Activated naive CD4-positive, alpha-beta T cell treated with anti-CD3 and anti-CD28 coated beads, Interleukin-2, amount 10 ng/mL, durations not matched to agents 7 days and 5 days (primary cell): ENCODE measurements around the gene SH2B3.
A peak's percentile ranks its signal among the peaks of the same experiment; 100 is the strongest.
"Not testable (repeated sequence)": the region's sequence is repeated elsewhere in the genome, so short reads cannot be mapped to it uniquely, and the experiment has no call there.

Experiments
- CTCF ChIA-PET: fragments of 350-600 bp; sonication (Branson Sonifier 250); formaldehyde crosslinking; loops from one replicate; lab custom pipeline; 2021; ENCODE audit warnings: antibody characterized with exemption; lab: Charles Lee
- DNase-seq: peaks from one replicate; pipeline ENCODE4 v3.0.0-alpha.2; 2020
- H3K27ac Mint-ChIP-seq: one replicate; pipeline ENCODE4 v1.8.0; 2021; ENCODE audit warnings: mild to moderate bottlenecking, moderate library complexity, mixed read lengths
- H3K27me3 Mint-ChIP-seq: one replicate; pipeline ENCODE4 v1.8.0; 2021; ENCODE audit warnings: mild to moderate bottlenecking, mixed read lengths
- H3K36me3 Mint-ChIP-seq: one replicate; pipeline ENCODE4 v1.8.0; 2021; ENCODE audit warnings: mixed read lengths
- H3K4me1 Mint-ChIP-seq: one replicate; pipeline ENCODE4 v1.8.0; 2021; ENCODE audit warnings: mixed read lengths
- H3K4me3 Mint-ChIP-seq: one replicate; pipeline ENCODE4 v1.8.0; 2021; ENCODE audit warnings: mild to moderate bottlenecking, moderate library complexity, mixed read lengths
- H3K9me3 Mint-ChIP-seq: one replicate; pipeline ENCODE4 v1.8.0; 2021; ENCODE audit warnings: mixed read lengths

SH2B3 gene

DNA sequence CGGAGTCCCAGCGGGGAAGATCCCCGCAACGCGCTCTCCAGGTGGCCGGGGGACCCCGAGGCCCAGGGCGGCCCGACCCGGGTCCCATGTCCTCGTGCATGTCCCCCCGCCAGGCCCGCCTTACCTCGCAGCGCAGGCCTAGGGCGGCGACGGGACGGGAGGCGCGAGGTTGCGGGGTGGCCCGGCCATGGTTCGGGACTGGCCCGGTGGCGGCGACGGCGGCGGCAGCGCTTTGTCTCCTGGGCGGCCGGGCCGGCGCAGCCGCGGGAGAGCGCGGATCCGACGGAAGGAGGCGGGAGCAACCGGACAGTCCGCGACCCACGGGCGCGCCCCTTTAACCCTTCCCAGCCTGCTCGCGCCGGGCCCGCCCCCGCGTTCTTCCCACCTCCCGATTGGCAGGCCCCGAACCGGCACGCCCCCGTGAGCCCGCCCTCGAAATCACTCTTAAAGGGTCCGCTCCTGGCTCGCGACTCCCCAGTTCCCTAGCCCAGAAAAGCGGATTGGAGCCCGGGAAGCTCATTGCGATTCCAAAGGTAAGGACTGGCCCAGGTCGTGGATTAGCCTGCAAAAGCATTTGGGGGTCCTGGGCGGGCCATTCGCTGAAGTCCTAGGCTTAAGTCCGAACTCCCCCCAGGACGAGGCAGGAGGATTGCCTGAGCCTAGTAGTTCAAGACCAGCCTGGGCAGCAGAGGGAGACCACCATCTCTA, 36.8 kb upstream of the SH2B3 start, which contains the start of gene PHETA1:
Gene PHETA1, minus strand, starts transcription at position 308 of the 708 bp plus-strand sequence. CDS start 5,668 bp downstream, outside the sequence.
- H3K4me1 Mint-ChIP-seq = peaks cover 22% of the 10 kb centered on the region
- no peaks in the 10 kb centered on the region for H3K9me3 Mint-ChIP-seq
- CTCF ChIA-PET = interaction anchor here (0.6 to 4.1 kb wide), 4 partner anchors 27 to 88 kb away, joined by 3 to 18 read pairs (median 4); no protein-coding TSS in a partner anchor
- DNase-seq = peak; percentile 88
- peak within 1 kb of the TSS; percentile 11 for H3K27ac Mint-ChIP-seq
- peak within 1 kb of the TSS; percentile 80 for H3K4me3 Mint-ChIP-seq
- H3K36me3 Mint-ChIP-seq = no peaks in the 10 kb centered on the region
- H3K27me3 Mint-ChIP-seq = peaks cover 39% of the 10 kb centered on the region

DNA sequence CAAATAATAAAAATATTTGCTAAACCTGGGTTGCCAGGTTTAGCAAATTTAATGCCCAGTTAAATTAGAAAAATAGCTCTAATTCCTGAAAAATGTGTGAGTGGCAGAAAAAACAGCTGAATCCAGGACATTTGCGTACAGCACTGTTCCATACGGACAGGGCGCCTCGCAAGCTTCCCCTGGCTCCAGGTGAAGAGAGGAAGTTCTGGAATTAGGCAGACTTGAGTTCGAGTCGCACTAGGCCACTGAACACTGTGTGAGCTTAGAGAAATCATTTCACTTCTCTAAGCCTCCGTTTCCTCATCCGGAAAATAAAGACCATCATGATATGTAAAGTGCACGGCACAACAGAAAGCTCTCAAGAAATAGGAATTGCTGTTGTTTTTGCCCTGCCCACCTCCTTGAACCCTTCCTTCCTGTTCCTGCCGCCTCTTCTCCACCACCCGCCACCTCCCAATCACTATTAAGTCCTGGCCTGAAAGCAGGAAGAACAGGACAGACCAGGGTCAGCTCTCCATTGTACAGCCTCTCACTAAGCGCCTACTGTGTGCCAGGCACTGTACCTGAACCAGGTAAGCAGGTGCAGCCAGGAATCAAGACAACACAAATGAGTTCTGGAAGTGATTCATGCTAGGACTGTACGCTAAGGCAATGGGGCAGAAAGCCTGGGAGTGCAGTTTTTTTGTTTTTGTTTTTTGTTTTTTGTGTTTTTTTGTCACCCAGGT, 36.1 kb upstream of the SH2B3 start:
- CTCF ChIA-PET = interaction anchor here (0.6 to 4.1 kb wide), 4 partner anchors 26 to 88 kb away, joined by 3 to 18 read pairs (median 4); no protein-coding TSS in a partner anchor
- no peak overlapping the region for H3K27ac Mint-ChIP-seq
- DNase-seq = no peak
- no peaks in the 10 kb centered on the region for H3K9me3 Mint-ChIP-seq
- H3K4me1 Mint-ChIP-seq = peaks cover 22% of the 10 kb centered on the region
- peak overlapping the region; percentile 80 for H3K4me3 Mint-ChIP-seq
- H3K36me3 Mint-ChIP-seq = no peaks in the 10 kb centered on the region
- H3K27me3 Mint-ChIP-seq = peaks cover 39% of the 10 kb centered on the region

DNA sequence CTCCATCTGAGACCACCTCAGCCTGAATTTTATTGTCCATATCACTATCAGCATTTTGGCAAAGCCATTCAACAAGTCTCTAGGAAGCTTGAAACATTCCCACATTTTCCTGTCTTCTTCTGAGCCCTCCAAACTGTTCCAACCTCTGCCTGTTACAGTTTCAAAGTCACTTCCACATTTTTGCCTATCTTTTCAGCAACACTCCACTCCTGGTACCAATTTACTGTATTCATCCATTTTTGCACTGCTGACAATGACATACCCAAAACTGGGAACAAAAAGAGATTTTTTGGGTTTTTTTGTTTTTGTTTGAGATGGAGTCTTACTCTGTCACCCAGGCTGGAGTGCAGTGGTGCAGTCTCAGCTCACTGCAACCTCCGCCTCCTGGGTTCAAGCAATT, 32.5 kb upstream of the SH2B3 start:
- H3K9me3 Mint-ChIP-seq, H3K4me3 Mint-ChIP-seq, H3K27ac Mint-ChIP-seq, DNase-seq, CTCF ChIA-PET, H3K36me3 Mint-ChIP-seq: not testable (repeated sequence)
- Mint-ChIP-seq H3K4me1 (peaks cover 12% of the 10 kb centered on the region), H3K27me3 (peaks cover 24% of the 10 kb centered on the region)

DNA sequence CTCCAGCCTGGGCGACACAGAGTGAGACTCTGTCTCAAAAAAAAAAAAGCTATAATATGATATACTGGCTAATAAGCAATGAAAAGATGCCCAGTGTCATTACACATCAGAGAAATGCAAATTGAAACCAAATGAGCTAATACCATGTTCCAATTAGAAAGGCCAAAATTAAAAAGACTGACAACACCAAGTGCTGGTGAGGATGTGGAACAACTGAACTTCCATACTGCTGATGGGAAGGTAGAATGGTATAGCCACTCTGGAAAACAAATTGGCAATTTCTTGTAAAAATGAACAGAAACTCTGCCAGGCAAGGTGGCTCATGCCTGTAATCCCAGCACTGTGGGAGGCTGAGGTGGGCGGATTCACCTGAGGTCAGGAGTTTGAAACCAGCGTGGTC, 28.3 kb upstream of the SH2B3 start:
- CTCF ChIA-PET = interaction anchor here (1.3 kb wide), 1 partner anchor 20 kb away, joined by 3 read pairs; no protein-coding TSS in a partner anchor
- no peaks in the 10 kb centered on the region for H3K4me1 Mint-ChIP-seq
- peaks cover 20% of the 10 kb centered on the region for H3K27me3 Mint-ChIP-seq
- DNase-seq = no peak
- H3K36me3 Mint-ChIP-seq = no peaks in the 10 kb centered on the region
- H3K9me3 Mint-ChIP-seq = peaks cover 1% of the 10 kb centered on the region
- H3K27ac Mint-ChIP-seq = no peak overlapping the region
- no peak overlapping the region for H3K4me3 Mint-ChIP-seq

DNA sequence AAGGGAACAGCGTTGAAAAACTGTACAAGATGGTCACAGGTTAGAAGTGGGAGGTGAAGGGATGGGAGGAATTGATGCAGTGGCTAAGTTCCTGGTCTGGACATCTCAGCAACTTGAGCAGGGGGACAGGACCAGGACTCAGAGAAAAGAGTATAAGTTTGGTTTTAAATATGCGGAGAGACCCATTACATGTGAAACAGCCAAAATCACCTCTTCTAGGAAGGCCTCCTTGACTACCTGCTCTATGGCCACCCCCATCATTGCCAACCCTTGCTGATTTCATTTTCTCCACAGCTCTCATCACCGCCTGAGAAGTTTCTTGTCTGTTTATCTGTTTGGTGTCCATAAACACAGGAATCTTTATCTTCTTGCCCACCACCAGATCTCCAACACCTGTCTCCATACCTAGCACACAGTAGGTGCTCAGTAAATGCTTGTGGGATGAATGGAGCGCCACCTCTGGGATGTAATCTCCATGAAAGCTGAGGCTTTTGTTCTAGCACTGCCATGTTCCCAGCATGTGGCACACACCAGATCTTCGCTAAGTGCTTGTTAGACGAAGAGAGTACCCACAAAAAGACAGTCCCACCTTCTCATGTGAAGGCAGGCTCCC, 25.7 kb upstream of the SH2B3 start:
- no peak overlapping the region for H3K27ac Mint-ChIP-seq
- H3K27me3 Mint-ChIP-seq = peaks cover 28% of the 10 kb centered on the region
- peaks cover 4% of the 10 kb centered on the region for H3K4me1 Mint-ChIP-seq
- no peaks in the 10 kb centered on the region for H3K36me3 Mint-ChIP-seq
- no peak for DNase-seq
- H3K4me3 Mint-ChIP-seq = no peak overlapping the region
- CTCF ChIA-PET = interaction anchor here (1.0 kb wide), 1 partner anchor 17 kb away, joined by 3 read pairs; no protein-coding TSS in a partner anchor
- H3K9me3 Mint-ChIP-seq = peaks cover 1% of the 10 kb centered on the region

DNA sequence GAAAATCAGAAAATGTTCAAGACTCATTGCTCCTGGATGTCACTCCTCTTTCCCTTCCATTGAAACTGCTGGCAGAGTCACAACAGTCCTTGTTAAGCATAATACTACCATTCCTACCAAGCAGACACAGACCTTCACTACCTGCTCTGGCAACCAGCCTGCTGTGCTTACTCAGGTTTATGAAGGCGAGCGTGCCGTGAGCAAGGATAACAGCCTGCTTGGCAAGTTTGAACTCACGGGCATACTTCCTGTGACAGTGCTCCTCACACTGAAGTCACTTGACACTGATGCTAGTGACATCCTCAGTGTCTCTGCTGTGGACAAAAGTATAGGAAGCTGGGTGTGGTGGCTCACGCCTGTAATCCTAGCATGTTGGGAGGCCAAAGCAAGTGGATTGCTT, 21.1 kb upstream of the SH2B3 start:
- peaks cover 41% of the 10 kb centered on the region for H3K27me3 Mint-ChIP-seq
- peaks cover 4% of the 10 kb centered on the region for H3K4me1 Mint-ChIP-seq
- CTCF ChIA-PET = interaction anchor here (3.5 kb wide), 1 partner anchor 12 kb away, joined by 19 read pairs; no protein-coding TSS in a partner anchor
- no peaks in the 10 kb centered on the region for H3K36me3 Mint-ChIP-seq
- no peak for DNase-seq
- H3K4me3 Mint-ChIP-seq = no peak overlapping the region
- no peaks in the 10 kb centered on the region for H3K9me3 Mint-ChIP-seq
- H3K27ac Mint-ChIP-seq = no peak overlapping the region

DNA sequence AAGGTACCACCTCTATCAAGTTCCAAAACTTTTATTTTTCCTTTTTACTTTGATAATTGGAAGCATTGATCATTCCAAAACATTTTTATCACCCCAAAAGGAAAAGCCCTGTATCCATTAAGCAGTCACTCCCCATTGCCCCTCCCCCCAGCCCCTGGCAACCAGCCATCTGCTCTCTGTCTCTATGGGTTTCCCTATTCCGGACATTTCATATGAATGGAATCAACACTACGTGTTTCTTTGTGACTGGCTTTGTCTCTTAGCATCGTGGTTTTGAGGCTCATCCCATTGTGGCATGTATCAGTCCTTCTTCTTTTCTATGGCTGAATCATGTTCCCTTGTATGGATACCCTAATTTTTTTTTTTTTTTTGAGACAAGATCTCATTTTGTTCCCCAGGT, 18.8 kb upstream of the SH2B3 start:
- Mint-ChIP-seq H3K27ac (no peak overlapping the region), H3K4me3 (no peak overlapping the region), H3K4me1 (peaks cover 4% of the 10 kb centered on the region), H3K9me3 (no peaks in the 10 kb centered on the region), H3K27me3 (peaks cover 35% of the 10 kb centered on the region), H3K36me3 (no peaks in the 10 kb centered on the region)
- DNase-seq = no peak
- CTCF ChIA-PET = interaction anchor here (3.5 kb wide), 1 partner anchor 10 kb away, joined by 19 read pairs; no protein-coding TSS in a partner anchor

DNA sequence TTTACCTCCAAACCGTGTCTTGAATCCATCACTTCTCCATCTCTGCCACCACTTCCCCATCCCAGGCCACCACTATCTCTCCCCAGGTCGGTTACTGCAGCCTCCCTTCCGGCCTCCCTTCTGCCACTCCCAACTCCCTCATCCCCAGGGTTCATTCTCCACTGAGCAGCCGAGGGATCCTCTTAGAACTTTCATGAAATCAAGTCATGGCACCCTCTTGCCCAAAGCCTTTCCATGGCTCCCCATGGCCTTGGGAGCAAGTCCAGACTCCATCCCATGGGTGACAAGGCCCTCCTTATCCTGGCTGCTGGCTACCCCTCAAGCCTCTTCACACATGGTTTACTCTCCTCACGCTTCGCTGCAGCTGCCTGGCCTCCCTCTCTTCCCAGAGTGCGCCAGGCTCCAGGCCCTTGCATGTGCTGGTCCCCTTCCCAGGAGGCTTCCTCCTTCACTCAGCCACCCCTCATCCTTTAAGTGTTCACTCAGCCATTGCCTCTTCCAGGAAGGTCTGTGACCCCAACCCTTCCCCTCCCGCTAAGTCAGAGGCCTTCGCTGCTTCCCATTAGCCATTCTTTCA, 17.9 kb upstream of the SH2B3 start:
- Mint-ChIP-seq H3K36me3 (no peaks in the 10 kb centered on the region), H3K4me1 (peaks cover 4% of the 10 kb centered on the region), H3K9me3 (no peaks in the 10 kb centered on the region), H3K27ac (no peak overlapping the region), H3K4me3 (no peak overlapping the region), H3K27me3 (peaks cover 37% of the 10 kb centered on the region)
- CTCF ChIA-PET = no interaction called here
- no peak for DNase-seq

DNA sequence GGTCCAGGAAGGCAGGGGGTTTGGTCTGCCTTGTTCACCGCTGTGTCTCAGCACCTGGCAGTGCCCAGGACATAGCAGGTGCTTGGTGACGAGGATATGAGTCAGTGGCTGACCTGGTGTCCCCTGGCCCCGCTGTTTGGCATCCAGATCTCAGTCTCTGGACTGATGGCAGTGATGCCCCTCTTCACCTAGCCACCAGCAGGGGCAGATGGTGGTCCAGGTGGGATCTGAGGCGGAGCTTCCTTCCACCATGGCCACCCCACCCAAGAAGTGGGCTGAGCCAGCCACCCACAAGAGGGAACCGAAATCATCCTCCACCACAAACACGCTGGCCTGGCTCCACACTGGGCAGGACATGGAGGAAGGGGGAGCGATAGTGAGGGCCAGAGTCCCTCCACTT, 16.1 kb upstream of the SH2B3 start:
- H3K27ac Mint-ChIP-seq = no peak overlapping the region
- H3K4me1 Mint-ChIP-seq = peaks cover 2% of the 10 kb centered on the region
- DNase-seq = no peak
- H3K27me3 Mint-ChIP-seq = peaks cover 44% of the 10 kb centered on the region
- H3K4me3 Mint-ChIP-seq = no peak overlapping the region
- no peaks in the 10 kb centered on the region for H3K9me3 Mint-ChIP-seq
- CTCF ChIA-PET = no interaction called here
- H3K36me3 Mint-ChIP-seq = no peaks in the 10 kb centered on the region

DNA sequence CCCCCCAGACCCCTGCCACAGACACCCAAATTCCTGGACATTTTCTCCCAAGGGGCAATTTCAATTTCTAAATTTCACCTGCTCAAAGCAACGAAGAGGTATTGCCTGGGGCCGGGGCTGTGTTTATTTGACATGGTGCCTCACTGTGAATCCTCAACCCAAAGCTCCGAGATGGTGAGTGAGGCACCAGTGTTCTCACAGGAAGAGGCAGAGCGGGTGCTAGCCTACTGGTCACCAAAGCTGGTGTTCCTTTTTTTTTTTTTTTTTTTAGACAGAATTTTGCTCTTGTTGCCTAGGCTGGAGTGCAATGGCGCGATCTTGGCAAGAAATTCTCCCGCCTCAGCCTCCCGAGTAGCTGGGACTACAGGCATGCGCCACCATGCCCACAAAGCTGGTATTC, 14.8 kb upstream of the SH2B3 start:
- Mint-ChIP-seq H3K27ac (no peak overlapping the region), H3K9me3 (no peaks in the 10 kb centered on the region), H3K4me1 (no peaks in the 10 kb centered on the region), H3K4me3 (no peak overlapping the region), H3K27me3 (peaks cover 42% of the 10 kb centered on the region), H3K36me3 (no peaks in the 10 kb centered on the region)
- CTCF ChIA-PET = interaction anchor here (24.2 kb wide), 1 partner anchor 56 kb away, joined by 757 read pairs; no protein-coding TSS in a partner anchor
- DNase-seq = no peak

DNA sequence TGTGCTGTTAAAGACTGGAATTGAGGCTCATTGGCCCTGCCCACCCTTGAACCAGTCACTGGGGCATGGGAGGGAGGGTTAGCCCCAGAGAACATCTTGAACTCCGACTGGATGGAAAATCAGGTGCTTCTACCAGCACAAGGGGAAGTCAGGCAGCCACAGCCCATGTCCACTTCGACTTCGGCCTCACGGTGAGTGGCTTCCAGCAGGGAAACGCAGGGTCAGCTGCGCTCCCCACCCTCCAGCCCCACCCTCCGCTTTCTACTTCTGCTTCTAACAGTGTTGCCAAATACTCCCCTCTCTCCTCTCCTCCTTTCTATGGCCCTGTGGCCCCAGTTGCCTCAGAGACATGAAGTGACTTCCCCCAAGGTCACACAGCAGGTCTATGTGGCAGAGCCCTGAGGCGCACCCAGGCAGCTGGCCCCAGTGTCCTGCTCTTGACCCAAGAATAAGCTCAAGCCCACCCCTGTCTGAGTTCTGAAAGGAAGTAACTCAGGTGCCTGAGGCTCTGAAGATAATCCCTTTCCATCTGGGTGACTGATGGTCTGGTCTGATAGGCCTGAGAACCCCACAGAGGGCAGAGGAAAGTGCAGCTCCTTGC, 11.9 kb upstream of the SH2B3 start:
- no peak for DNase-seq
- H3K36me3 Mint-ChIP-seq = no peaks in the 10 kb centered on the region
- peaks cover 29% of the 10 kb centered on the region for H3K27me3 Mint-ChIP-seq
- no peak overlapping the region for H3K4me3 Mint-ChIP-seq
- CTCF ChIA-PET = interaction anchor here (0.8 to 24.2 kb wide), 3 partner anchors 53 to 419 kb away, joined by 3 to 757 read pairs (median 4); no protein-coding TSS in a partner anchor
- peaks cover 8% of the 10 kb centered on the region for H3K4me1 Mint-ChIP-seq
- no peak overlapping the region for H3K27ac Mint-ChIP-seq
- no peaks in the 10 kb centered on the region for H3K9me3 Mint-ChIP-seq

DNA sequence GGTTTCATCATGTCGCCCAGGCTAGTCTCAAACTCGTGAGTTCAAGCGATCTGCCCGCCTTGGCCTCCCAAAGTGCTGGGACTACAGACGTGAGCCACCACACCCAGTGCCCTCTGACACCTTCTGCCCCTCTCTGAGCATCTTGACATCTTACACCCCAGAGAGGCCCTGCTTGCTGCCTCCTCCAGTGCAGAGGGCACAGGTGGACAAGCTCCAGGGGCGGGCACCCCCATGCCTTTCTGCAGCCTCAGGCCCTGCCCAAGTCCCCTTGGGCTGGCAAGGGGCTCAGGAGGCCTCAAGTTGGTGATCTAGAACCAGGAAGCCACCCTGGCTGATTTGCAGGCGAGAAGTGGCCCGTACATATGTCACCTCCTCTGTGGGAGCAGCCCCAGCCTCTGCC, 11.2 kb upstream of the SH2B3 start:
- Mint-ChIP-seq H3K4me3 (no peak overlapping the region), H3K9me3 (no peaks in the 10 kb centered on the region), H3K27ac (no peak overlapping the region), H3K27me3 (peaks cover 25% of the 10 kb centered on the region), H3K36me3 (no peaks in the 10 kb centered on the region), H3K4me1 (peaks cover 14% of the 10 kb centered on the region)
- DNase-seq = no peak
- CTCF ChIA-PET = interaction anchor here (1.6 to 24.2 kb wide), 2 partner anchors 53 to 418 kb away, joined by 4 to 757 read pairs; no protein-coding TSS in a partner anchor
